ENCODE measurements around the gene RANBP9.

The RANBP9 gene

DNA sequence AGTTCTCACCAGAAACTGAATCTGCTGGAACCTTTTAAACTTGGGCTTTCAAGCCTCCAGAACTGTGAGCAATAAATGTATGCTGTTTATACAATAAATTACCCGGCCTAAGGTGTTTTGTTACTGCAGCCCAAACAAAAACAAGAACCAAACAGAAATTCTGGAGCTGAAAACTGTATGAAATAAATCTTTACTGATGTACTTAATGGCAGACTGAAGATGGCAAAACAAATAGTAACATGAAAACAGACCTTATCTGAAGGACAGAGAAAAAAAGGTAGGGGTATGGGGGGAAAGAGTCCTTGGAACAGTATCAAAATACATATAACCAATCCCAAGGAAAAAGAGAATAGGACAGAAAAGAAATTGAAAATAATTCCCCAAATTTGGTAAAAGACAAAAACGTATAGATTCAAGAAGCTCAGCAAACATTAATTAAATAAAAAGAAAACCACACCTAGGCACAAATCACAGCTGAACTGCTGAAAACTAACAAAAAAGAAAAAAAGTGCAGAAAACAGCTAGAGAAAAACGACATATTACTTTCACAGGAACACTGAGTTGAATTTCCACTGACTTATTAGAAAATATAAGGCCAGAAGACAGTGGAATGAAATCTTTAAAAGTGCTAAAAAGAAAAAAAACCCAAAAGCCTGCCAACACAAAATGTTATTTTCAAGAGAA, 48.8 kb downstream of the RANBP9 start:
- Histone ChIP-seq H3K36me3 (replicated peaks in 1 of 2; ENCODE audit: control insufficient read depth in 2 of 2, insufficient read depth in 2 of 2, low read length in 2 of 2) (no peaks in the 10 kb centered on the region), H3K27ac (replicated peaks; ENCODE audit: low read length) (no peak overlapping the region), H2BK120ac (ENCODE audit: low read depth, low read length) (no peak overlapping the region), H3K9me3 (replicated peaks in 1 of 2; ENCODE audit: control insufficient read depth in 2 of 2, insufficient read depth in 1 of 2, low read depth in 1 of 2, low read length in 2 of 2) (peaks cover 0 to 18% of the 10 kb centered on the region in 2 donors), H3K18ac (ENCODE audit: low read length) (no peak overlapping the region), H3K9ac (ENCODE audit: low read depth, low read length, poor library complexity) (no peak overlapping the region), H4K91ac (ENCODE audit: low read depth, low read length, poor library complexity) (no peak overlapping the region), H2AFZ (ENCODE audit: low read length) (no peak overlapping the region), H3K79me1 (ENCODE audit: low read depth, low read length) (peaks cover 3% of the 10 kb centered on the region), H3K4ac (ENCODE audit: low read length) (no peak overlapping the region), H3K4me1 (ENCODE audit: control insufficient read depth in 2 of 2, insufficient read depth in 1 of 2, low read depth in 1 of 2, low read length in 2 of 2) (no peaks in the 10 kb centered on the region), H2BK5ac (ENCODE audit: low read length) (no peak overlapping the region), H2BK15ac (ENCODE audit: low read length) (no peak overlapping the region), H4K8ac (ENCODE audit: low read depth, low read length) (no peak overlapping the region), H2AK5ac (ENCODE audit: low read depth, low read length) (no peak overlapping the region), H3K4me2 (ENCODE audit: insufficient read depth, low read length, poor library complexity, severe bottlenecking) (no peak overlapping the region), H3K27me3 (ENCODE audit: control insufficient read depth in 3 of 3, insufficient read depth in 3 of 3, low read depth in 1 of 3, low read length in 3 of 3) (no peaks in the 10 kb centered on the region), H3K23ac (ENCODE audit: low read depth, low read length, poor library complexity) (no peak overlapping the region), H2BK12ac (ENCODE audit: low read length) (no peak overlapping the region), H3K14ac (ENCODE audit: low read length) (no peak overlapping the region), H3K4me3 (ENCODE audit: low read length in 2 of 2) (no peak overlapping the region)
- no CpG with 5 or more reads among the region's 3 CpGs for WGBS, 2 donors (ENCODE audit: extremely low coverage in 2 of 2, insufficient read length in 2 of 2, insufficient replicate concordance in 1 of 2)
- no peak for DNase-seq (ENCODE audit: low spot score)

DNA sequence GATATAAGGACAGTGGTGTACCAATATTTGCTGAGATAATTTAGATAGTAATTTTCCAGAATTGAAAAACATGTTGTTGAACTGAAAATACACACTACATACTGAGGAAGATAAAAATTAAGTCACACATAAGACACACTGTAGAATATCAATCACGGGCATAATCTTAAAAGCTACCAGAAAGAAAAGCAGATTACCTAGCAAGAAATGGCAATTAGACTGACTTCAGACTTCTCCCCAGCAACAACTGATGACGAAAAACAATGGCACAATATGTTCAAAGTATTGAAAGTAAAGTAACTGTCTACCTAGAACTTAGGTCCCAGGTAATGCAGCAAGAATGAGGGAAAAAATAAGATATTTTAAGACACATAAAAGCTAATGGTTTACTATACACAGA, 50.0 kb downstream of the RANBP9 start:
- H3K9me3 ChIP-seq (replicated peaks in 1 of 2; ENCODE audit: control insufficient read depth in 2 of 2, insufficient read depth in 1 of 2, low read depth in 1 of 2, low read length in 2 of 2): peaks cover 0 to 16% of the 10 kb centered on the region in 2 donors
- no peak overlapping the region for H3K4me3 ChIP-seq (ENCODE audit: low read length in 2 of 2)
- no peak overlapping the region for H3K18ac ChIP-seq (ENCODE audit: low read length)
- no peak overlapping the region for H3K14ac ChIP-seq (ENCODE audit: low read length)
- H3K79me1 ChIP-seq (ENCODE audit: low read depth, low read length): peaks cover 3% of the 10 kb centered on the region
- no peak overlapping the region for H3K23ac ChIP-seq (ENCODE audit: low read depth, low read length, poor library complexity)
- H2AFZ ChIP-seq (ENCODE audit: low read length): no peak overlapping the region
- WGBS, 2 donors (ENCODE audit: extremely low coverage in 2 of 2, insufficient read length in 2 of 2, insufficient replicate concordance in 1 of 2): no CpG with 5 or more reads among the region's 2 CpGs
- H3K9ac ChIP-seq (ENCODE audit: low read depth, low read length, poor library complexity): no peak overlapping the region
- no peak for DNase-seq (ENCODE audit: low spot score)
- H2BK5ac ChIP-seq (ENCODE audit: low read length): no peak overlapping the region
- peaks cover 0 to 6% of the 10 kb centered on the region in 2 donors for H3K36me3 ChIP-seq (replicated peaks in 1 of 2; ENCODE audit: control insufficient read depth in 2 of 2, insufficient read depth in 2 of 2, low read length in 2 of 2)
- H2BK120ac ChIP-seq (ENCODE audit: low read depth, low read length): no peak overlapping the region
- no peak overlapping the region for H3K4ac ChIP-seq (ENCODE audit: low read length)
- no peak overlapping the region for H2BK15ac ChIP-seq (ENCODE audit: low read length)
- H2BK12ac ChIP-seq (ENCODE audit: low read length): no peak overlapping the region
- no peaks in the 10 kb centered on the region for H3K27me3 ChIP-seq (ENCODE audit: control insufficient read depth in 3 of 3, insufficient read depth in 3 of 3, low read depth in 1 of 3, low read length in 3 of 3)
- no peak overlapping the region for H4K91ac ChIP-seq (ENCODE audit: low read depth, low read length, poor library complexity)
- H3K4me1 ChIP-seq (ENCODE audit: control insufficient read depth in 2 of 2, insufficient read depth in 1 of 2, low read depth in 1 of 2, low read length in 2 of 2): no peaks in the 10 kb centered on the region
- no peak overlapping the region for H3K4me2 ChIP-seq (ENCODE audit: insufficient read depth, low read length, poor library complexity, severe bottlenecking)
- no peak overlapping the region for H4K8ac ChIP-seq (ENCODE audit: low read depth, low read length)
- H3K27ac ChIP-seq (replicated peaks; ENCODE audit: low read length): no peak overlapping the region
- H2AK5ac ChIP-seq (ENCODE audit: low read depth, low read length): no peak overlapping the region

- Histone ChIP-seq H3K14ac (ENCODE audit: low read length) (no peak overlapping the region), H3K4me3 (ENCODE audit: low read length in 2 of 2) (no peak overlapping the region), H3K23ac (ENCODE audit: low read depth, low read length, poor library complexity) (no peak overlapping the region), H2BK12ac (ENCODE audit: low read length) (no peak overlapping the region), H2BK15ac (ENCODE audit: low read length) (no peak overlapping the region), H3K36me3 (replicated peaks in 1 of 2; ENCODE audit: control insufficient read depth in 2 of 2, insufficient read depth in 2 of 2, low read length in 2 of 2) (peaks cover 0 to 9% of the 10 kb centered on the region in 2 donors), H2BK5ac (ENCODE audit: low read length) (no peak overlapping the region), H2AK5ac (ENCODE audit: low read depth, low read length) (no peak overlapping the region), H3K18ac (ENCODE audit: low read length) (no peak overlapping the region), H3K9me3 (replicated peaks in 1 of 2; ENCODE audit: control insufficient read depth in 2 of 2, insufficient read depth in 1 of 2, low read depth in 1 of 2, low read length in 2 of 2) (peaks cover 0 to 16% of the 10 kb centered on the region in 2 donors), H3K4me1 (ENCODE audit: control insufficient read depth in 2 of 2, insufficient read depth in 1 of 2, low read depth in 1 of 2, low read length in 2 of 2) (no peaks in the 10 kb centered on the region), H4K8ac (ENCODE audit: low read depth, low read length) (no peak overlapping the region), H3K27ac (replicated peaks; ENCODE audit: low read length) (no peak overlapping the region), H3K9ac (ENCODE audit: low read depth, low read length, poor library complexity) (no peak overlapping the region), H3K27me3 (ENCODE audit: control insufficient read depth in 3 of 3, insufficient read depth in 3 of 3, low read depth in 1 of 3, low read length in 3 of 3) (no peaks in the 10 kb centered on the region), H2BK120ac (ENCODE audit: low read depth, low read length) (no peak overlapping the region), H4K91ac (ENCODE audit: low read depth, low read length, poor library complexity) (no peak overlapping the region), H3K4ac (ENCODE audit: low read length) (no peak overlapping the region), H3K4me2 (ENCODE audit: insufficient read depth, low read length, poor library complexity, severe bottlenecking) (no peak overlapping the region), H2AFZ (ENCODE audit: low read length) (no peak overlapping the region), H3K79me1 (ENCODE audit: low read depth, low read length) (peaks cover 3% of the 10 kb centered on the region)
- no CpG with 5 or more reads among the region's 1 CpG for WGBS, 2 donors (ENCODE audit: extremely low coverage in 2 of 2, insufficient read length in 2 of 2, insufficient replicate concordance in 1 of 2)
- no peak for DNase-seq (ENCODE audit: low spot score)
Measured at GRCh38 chr6:13660893-13661292, 50.7 kb downstream of the RANBP9 start.

DNA sequence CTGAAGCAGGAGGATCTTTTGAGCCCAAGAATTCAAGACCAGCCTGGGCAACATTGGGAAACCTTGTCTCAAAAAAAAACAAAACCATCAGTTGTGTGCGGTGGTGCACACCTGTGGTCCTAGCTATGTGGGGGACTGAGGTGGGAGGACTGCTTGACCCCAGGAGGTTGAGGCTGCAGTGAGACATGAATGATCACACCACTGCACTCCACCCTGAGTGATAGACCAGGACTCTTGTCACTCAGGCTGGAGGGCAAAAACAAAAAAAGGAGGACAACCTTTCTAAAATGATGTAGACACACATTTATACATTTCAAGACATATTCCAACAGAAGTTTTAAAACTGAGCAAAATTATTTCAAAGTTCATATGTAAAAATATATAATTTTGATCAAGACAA, 51.4 kb downstream of the RANBP9 start:
- H3K4ac ChIP-seq (ENCODE audit: low read length): no peak overlapping the region
- WGBS, 2 donors (ENCODE audit: extremely low coverage in 2 of 2, insufficient read length in 2 of 2, insufficient replicate concordance in 1 of 2): no CpG with 5 or more reads among the region's 1 CpG
- peaks cover 0 to 14% of the 10 kb centered on the region in 2 donors for H3K36me3 ChIP-seq (replicated peaks in 1 of 2; ENCODE audit: control insufficient read depth in 2 of 2, insufficient read depth in 2 of 2, low read length in 2 of 2)
- H3K27ac ChIP-seq (replicated peaks; ENCODE audit: low read length): no peak overlapping the region
- no peak overlapping the region for H2BK120ac ChIP-seq (ENCODE audit: low read depth, low read length)
- H3K9me3 ChIP-seq (replicated peaks in 1 of 2; ENCODE audit: control insufficient read depth in 2 of 2, insufficient read depth in 1 of 2, low read depth in 1 of 2, low read length in 2 of 2): peaks cover 0 to 16% of the 10 kb centered on the region in 2 donors
- H2AK5ac ChIP-seq (ENCODE audit: low read depth, low read length): no peak overlapping the region
- H3K14ac ChIP-seq (ENCODE audit: low read length): no peak overlapping the region
- no peak overlapping the region for H2AFZ ChIP-seq (ENCODE audit: low read length)
- H4K91ac ChIP-seq (ENCODE audit: low read depth, low read length, poor library complexity): no peak overlapping the region
- H2BK15ac ChIP-seq (ENCODE audit: low read length): no peak overlapping the region
- no peak overlapping the region for H3K4me2 ChIP-seq (ENCODE audit: insufficient read depth, low read length, poor library complexity, severe bottlenecking)
- H2BK12ac ChIP-seq (ENCODE audit: low read length): no peak overlapping the region
- H2BK5ac ChIP-seq (ENCODE audit: low read length): no peak overlapping the region
- no peak overlapping the region for H3K4me3 ChIP-seq (ENCODE audit: low read length in 2 of 2)
- H3K27me3 ChIP-seq (ENCODE audit: control insufficient read depth in 3 of 3, insufficient read depth in 3 of 3, low read depth in 1 of 3, low read length in 3 of 3): no peaks in the 10 kb centered on the region
- no peak overlapping the region for H3K23ac ChIP-seq (ENCODE audit: low read depth, low read length, poor library complexity)
- no peak overlapping the region for H3K18ac ChIP-seq (ENCODE audit: low read length)
- no peaks in the 10 kb centered on the region for H3K4me1 ChIP-seq (ENCODE audit: control insufficient read depth in 2 of 2, insufficient read depth in 1 of 2, low read depth in 1 of 2, low read length in 2 of 2)
- H4K8ac ChIP-seq (ENCODE audit: low read depth, low read length): no peak overlapping the region
- peaks cover 3% of the 10 kb centered on the region for H3K79me1 ChIP-seq (ENCODE audit: low read depth, low read length)
- no peak for DNase-seq (ENCODE audit: low spot score)
- no peak overlapping the region for H3K9ac ChIP-seq (ENCODE audit: low read depth, low read length, poor library complexity)

All from neuronal stem cell (in vitro differentiated cells).